Skeletal muscle cell (primary cell): ENCODE results near the gene PSAPL1.

ENCODE experiments used
- DNase-seq: peaks from one replicate; pipeline ENCODE4 v3.0.0-alpha.2; 2010; ENCODE audit warnings: low read depth
- H3K4me3 ChIP-seq: 2 replicates; pipeline ENCODE4 v1.5.1; 2011; ENCODE audit warnings: low read depth, mild to moderate bottlenecking, control low read depth, low read length, moderate library complexity

The PSAPL1 gene

DNA sequence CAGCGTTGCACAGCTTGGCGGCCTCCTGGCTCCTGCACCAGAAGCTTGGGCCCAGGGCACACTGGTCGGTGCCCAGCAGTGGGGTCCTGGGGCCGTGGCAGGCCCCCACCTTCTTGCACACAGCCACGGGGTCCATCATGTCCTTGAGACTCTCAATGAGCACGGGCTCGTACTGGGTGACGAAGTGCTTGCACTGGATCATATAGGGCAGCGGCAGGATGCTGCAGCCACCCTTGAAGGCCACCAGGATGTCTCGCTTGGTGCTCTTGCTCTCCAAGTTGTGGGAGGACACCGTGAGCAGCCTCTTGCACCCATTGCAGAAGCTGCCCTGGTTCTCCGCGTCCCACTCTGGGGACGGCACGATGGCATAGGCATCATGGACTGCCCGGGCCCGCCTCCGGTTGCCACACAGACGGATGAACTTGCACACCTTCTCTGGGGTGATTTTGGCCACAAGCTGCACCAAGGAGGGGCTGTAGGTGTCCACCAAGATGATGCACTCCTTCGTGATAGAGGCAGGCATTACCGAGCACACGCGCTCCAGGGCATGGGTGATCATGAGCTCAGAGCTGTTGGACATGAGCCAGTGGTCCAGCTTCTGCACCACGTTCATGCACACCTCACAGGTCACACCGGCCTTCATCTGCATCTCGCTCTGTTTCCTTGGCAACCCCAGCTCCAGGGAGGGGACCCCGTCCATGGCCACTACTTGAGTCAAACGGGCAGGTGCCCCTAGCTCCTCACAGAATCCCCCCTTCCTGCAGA lies 1.2 kb downstream of the PSAPL1 start:
- DNase-seq, result no peak
- H3K4me3 ChIP-seq, result no peak overlapping the region

DNA sequence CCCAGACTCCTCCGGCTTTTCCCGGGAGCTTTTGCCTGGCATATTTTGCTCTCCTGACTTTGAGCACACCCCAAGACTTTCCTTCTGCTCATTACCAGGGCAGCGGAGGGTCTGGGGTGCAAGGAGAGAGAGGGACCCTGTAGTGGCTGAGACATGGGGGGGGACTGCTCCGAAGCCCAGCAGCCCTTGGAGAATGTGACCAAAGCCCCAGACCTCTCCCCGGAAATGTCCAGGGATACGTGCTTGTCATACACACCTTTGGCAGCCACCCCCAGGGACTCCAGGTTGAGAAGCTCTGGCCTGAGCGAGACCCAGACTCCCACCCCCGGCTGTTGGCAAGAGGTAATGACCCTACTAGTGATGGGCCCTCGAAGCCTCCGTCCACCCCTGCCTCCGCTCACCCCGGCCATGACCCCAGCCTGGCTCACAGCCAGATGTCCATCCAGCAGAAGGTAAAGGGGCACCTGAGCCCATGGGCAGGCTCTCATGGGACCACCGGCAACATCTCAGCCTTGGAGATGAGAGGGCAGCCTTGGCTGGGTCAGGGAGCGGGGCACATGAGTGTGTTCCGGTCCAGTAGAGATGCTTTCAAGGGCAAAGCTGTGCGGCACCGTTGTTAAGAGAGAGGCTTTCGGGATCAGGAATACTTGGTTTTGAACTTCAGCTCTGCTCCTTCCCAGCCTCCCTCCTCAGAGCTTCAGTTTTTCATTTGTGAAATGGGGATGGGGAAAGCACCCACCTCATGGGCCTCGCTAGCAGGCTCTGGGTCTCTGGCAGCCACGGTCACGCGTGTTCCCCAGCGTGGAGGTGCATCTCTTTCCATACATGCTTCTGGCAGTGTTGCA lies 2.0 kb downstream of the PSAPL1 start:
- DNase-seq, result no peak
- no peak overlapping the region for H3K4me3 ChIP-seq

DNA sequence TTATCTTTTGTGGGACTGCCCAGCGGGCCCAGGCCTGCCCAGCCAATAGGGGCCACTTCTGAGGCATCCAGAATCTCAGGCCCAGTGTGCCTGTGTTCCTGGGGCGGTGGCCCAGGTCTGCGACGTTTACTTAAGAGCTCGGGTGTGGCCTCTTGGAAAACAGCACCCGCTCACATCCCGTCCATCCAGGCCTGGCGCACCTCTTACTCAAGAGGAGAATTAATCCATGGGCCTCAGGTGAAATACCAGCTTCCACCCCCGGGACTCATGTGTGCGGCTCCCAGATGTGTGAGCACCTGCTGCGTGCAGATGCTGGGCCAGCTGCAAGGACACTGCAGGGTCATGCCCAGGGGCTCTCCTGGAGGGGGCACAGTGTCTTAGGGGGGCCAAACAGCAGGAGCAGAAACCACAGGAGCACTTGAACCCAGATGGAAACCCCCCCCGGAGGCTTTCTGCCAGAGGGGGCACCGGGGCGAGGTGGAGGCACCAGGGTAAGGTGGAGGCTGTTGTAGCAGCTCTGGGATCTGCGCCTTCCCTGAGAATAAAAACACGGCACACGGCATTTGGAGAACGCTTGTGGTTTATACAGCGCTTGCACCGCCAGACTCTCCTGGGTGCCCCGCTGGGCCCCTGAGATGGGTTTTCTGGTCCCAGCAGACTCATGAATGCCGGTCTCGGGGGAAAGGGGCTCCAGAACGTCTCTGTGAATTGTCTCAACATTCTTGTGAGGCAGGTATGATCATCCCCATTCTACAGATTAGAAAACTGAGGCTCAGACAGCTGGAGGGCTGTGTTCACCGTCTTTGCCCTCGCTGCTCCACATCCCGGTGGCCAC lies 2.8 kb downstream of the PSAPL1 start:
- DNase-seq, result no peak
- H3K4me3 ChIP-seq, result no peak overlapping the region

DNA sequence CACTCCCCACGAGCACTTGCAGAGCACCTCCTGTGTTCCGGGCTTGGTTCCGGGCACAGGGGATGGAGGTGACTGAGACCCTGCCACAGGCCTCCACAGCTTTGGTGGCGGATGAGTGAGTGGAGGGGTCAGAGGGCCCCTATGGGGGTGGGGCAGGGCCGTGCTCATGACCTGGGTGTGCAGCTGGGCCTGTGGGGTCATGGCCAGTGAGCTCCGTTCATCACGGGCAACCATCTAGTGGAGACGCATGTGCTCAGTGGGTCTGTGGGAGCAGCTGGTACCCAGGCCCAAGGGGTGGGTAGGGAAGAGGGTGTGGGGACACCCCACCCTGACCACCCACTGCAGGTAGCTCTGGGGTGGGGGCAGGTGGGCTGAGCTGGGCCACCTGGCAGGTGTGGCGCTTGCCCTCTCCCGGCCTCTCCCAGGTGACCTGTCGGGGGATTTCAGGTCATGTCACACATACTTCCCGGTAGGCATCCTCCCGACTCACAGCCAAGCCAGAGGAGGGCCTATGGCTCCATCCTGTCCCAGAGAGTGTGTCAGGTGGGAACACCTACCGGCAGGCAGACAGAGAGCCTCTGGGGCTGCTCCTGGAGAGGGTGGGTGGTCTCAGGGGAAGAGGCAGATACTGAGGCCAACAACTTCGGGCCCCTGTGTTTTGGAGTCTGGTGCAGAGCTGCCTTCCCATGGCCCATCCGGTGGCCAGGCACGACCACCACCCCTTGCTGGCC lies 3.6 kb downstream of the PSAPL1 start:
- no peak for DNase-seq
- no peak overlapping the region for H3K4me3 ChIP-seq

DNA sequence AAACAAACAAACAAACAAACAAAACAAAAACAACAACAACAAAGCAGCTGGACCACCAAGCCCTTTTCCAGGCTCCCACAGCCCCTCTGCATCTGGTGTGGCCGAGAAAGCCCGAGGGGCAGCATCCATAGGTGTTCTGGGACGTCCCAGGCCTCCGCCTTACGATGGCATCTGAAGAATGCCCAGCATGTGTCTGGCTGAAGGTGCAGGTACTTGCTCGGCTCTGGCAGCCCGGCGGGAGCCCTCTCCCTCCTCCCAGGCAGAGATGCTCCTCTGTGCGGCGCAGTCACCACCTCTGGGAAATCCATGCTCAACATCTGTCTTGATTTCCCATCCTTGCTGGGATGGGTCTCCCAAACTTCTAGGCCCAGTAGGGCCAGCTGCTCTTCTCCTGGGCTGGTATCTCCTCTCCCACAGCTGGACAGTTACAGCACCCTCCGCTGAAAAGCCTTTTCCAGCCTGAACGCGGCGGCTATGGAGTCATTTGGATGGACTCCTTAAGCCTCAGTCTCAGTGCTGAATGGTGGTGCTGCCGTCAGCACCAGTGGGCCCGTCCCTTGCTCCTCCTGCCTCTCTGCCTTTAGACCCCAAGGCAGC lies 4.3 kb downstream of the PSAPL1 start:
- no peak overlapping the region for H3K4me3 ChIP-seq
- DNase-seq, result no peak

DNA sequence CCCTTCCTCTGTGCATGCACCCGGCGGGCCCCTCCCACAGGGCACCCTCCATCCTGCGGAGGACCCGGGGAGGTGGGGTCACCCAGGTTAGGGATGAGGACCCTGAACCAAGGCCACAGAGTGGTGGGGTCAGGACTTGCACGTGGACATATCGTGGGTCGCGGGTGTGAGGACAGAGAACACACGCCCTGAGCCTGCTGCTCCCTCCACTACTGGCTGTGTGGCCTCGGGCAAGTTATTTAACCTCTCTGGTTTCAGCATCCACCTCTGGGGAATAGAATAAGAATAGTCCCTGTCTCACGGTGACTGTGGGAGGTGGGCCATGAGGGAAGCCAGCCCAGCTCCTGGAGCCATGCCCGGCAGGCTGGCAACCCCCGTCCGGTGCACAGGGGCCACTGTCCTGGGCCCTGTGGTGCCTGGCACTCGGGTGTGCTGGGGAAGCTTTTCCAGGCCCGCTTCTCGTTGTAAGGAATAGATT lies 5.1 kb downstream of the PSAPL1 start:
- no peak for DNase-seq
- H3K4me3 ChIP-seq, result no peak overlapping the region

DNA sequence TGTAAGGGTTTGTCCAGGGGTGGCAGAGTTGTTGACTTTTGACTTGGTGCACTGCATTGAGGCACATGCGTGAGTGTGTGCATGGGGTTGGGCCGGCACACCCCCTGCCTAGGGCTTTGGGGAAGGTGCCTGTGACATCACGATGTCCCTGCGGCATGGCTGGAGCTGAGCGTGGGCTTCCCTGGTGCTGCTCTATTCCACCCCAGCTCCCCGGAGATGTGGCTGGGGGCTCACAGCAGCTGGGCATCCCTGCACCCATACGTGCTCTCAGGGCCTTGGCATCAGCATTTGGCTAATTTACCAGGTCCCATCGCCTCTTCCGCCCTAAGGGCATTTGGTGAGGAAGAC lies 5.7 kb downstream of the PSAPL1 start:
- no peak overlapping the region for H3K4me3 ChIP-seq
- DNase-seq, result no peak

DNA sequence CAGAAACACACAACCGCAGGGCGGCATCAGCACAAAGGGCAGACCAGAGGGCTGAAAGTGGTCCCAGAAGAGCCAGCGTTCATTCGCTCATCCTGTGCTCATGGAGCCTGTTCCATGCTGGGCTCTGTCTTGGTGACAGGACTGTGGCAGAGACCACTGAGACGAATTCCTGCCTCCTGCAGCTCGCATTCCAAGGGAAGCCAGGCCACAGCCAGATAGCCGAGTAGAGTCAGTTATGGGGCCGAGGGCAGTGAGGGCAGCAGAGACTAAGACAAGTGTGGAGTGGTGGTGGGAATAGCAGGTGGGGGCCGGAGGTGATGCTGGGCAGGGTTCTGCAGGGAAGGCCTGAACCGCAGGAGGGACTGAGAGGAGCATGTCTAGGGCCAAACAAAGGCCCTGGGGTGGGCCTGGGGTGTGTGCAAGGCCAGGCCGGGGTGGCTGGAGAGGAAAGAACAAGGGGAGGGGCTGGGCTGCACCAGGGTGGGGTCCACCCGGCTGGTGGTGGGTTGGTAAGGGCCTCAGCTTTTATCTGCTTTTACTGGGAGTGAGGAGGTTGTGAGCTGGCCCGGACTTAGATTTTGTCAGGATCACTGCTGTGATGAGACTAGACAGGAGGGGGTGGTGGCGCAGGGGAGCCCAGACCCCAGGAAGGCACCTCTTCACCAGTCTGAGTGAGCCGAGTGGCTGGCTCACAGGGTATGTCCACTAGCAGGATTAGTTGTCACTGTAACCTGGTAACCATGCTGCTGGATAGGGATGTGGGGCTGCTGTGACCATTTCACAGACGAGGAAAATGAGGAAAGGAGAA lies 6.3 kb downstream of the PSAPL1 start:
- DNase-seq, result no peak
- H3K4me3 ChIP-seq, result no peak overlapping the region

DNA sequence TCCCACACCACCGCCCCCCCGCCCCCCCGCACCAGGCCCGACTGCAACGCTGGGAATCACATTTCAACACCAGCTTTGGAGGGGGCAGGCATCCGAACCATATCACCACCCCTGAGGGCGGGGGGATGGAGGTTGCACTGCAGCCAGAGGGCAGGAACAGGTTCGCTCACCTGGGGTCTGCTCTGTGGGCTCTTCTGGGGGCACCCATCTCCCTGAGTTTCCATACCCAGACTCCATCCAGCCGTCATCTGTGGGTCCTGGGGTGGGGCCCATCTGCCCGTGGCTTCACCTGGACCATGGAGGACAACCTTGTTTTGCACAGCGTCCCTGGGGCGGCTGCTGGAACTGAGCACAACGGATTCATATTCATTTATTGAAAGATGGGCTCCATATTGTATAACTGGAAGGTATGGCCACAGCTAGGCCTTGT lies 6.9 kb downstream of the PSAPL1 start:
- no peak overlapping the region for H3K4me3 ChIP-seq
- DNase-seq, result no peak

DNA sequence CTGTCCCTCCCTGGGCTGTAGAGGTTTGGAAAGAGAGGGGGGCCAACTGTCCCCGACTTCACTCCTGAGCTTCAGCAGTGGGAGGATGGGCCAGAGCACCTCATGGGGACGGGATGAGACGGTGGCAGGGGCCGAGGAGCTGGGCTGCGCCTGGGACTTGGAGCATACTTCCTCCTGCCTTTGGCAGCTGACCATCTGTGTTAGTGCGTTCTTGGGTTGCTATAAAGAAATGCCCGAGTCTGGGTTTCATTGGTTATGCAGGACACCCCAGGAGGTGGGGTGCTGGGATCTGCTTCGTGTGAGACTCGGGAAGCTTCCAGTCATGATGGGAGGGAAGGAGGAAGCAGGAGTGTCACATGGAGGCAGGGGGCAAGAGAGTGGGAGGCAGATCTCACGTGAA lies 7.4 kb downstream of the PSAPL1 start:
- no peak for DNase-seq
- H3K4me3 ChIP-seq, result no peak overlapping the region

DNA sequence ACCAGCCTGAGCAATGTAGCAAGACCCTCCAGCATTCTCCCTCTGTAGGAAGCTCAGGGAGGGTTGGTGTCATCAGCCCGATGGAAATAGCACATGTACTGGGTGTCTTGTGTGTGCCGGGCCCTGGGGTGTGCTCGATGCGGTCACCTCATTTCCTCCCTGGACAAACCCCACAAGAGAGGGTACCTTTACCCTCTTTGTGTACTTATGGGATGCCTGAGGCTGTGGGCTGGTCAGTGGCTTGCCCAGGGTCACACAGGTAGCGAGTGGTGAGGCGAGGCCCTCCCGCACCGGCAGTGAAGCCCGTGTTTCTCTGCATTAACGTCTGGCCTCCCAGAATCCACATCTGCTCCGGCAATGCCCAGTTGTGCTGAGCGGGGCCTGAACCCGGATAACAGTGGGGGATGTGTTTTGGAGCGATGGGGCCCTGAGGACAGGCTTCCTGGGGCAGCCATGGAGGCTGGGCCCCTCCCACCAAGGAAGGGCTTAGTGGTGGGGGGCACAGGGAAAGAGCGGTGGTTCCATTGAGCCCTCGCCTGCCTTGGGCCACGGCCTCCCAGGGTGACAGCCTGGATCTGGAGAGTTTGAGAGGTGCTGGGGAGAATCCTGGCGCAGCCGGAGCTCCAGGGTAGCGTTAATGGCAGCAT lies 8.1 kb downstream of the PSAPL1 start:
- no peak overlapping the region for H3K4me3 ChIP-seq
- no peak for DNase-seq

DNA sequence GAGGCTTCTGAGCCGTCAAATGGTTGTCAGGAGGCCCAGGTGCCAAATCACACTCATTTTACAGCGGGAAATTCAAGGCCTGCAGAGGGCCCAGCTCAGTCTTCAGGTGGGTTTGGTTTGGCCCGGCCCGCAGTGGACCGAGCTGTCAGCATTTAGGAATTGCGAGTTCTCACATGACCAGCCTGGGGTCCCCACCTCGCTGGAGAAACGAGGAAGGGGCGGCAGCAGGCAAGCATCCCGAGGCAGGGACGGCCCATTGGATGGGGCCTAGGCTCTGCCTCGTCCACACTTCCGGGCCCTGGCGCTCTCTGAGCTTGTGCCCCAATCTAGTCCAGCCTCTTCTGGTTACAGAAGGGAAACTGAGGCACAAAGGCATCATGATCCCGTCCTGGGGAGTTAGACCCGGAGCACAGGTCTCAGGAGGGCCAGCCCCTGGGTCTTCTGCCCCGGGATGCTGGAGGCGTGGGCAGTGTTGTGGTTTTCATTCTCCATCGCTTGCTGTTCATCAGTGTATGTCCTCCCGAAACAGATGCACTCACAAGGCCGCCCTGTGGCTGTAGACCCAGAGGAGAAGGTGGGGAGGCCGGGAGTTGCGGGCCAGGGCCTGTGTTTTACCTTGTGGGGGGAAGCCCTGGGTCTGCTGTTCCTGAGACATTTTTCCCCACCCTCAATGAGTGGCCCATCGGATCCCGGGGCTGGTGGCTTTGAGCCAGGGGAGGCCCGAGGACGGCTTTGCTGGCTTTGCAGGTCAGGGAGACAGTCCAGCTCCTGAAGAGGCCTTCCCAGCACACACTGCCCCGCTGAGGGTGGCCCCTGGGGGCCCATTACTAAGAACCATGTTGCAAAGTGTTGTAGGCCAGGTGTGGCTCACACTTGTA lies 8.9 kb downstream of the PSAPL1 start:
- H3K4me3 ChIP-seq, result no peak overlapping the region
- DNase-seq, result no peak

DNA sequence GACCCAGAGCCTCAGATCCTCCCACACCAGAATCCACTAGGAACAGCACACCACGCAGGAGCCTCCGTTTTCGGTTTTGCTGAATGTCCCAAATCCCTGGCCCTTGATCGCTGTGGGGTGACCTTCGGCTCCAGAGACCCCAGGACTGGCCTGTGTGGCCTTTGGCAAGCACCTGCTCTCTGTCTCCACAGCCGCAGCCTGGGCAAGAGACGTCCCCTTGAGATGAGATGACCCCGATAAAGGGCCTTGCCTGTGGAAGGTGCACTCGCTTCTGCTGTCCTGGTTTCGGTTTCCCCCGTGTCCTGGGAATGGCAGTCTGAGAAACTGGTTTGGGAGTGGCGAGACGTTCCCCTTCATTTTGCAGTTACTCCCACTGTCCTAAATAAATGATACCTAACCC lies 9.6 kb downstream of the PSAPL1 start:
- DNase-seq, result no peak
- H3K4me3 ChIP-seq, result no peak overlapping the region

DNA sequence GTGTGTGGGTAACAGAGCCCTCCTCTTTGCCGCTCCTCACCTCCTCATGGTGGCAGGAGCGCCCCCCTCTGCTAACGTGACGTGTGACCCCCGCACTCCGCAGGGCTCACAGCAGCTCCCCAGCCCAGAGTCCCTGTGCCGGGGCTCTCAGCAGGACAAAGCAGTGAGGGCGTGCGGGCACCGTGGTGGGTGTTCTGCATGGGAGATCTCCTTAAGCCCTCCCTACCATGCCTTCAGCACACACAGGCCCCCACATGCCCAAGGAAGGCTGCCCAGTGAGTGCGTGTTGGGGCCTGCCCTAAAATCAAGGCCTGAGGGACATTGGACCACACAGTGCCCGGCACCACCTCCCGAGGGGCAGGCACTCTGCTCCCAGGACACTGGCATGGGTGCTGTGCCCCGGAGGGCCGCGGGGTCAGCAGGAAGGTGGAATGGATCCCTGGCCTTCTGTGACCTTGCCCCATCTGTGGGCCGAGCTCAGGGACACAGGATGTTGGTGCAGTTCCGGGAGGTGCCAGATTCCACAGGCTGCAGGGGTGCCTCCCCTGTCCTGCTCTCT lies 10.1 kb downstream of the PSAPL1 start:
- H3K4me3 ChIP-seq, result no peak overlapping the region
- DNase-seq, result no peak

DNA sequence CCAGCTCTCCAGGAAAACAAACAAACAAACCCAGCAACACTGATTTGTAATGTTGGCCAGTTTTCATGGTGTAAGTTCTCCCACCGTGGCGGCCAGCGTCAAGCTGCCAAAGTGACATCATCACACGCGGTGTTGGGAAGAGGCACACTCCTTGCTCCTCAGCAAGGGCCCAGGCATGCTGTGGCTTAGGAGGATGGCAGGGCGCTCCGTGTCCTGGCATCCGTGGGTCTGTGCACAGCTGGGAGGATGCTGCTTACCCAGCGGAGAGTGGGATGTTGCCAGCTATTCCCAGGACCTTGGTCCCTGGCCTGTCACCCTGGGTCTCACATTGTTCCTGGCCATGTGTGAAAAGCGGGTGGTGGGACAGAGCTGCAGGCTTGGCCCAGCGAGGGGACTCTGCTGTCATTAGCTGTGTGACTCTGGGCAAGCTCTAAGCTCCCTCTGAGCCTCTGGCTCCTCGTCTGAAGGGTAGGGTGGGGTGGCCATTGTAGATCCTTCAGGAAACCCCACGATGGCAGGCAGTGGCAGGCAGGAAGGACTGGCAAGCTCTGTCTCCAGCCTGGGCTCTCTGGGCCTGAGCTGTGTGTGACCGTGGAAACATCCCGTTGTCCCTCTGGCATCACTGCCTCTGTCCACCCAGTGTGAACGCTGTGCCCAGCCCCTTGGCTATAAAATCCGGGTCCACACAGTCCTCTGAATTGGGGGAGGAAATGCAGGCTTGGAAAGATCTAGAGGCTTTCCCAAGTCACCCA lies 10.8 kb downstream of the PSAPL1 start:
- H3K4me3 ChIP-seq, result no peak overlapping the region
- no peak for DNase-seq

DNA sequence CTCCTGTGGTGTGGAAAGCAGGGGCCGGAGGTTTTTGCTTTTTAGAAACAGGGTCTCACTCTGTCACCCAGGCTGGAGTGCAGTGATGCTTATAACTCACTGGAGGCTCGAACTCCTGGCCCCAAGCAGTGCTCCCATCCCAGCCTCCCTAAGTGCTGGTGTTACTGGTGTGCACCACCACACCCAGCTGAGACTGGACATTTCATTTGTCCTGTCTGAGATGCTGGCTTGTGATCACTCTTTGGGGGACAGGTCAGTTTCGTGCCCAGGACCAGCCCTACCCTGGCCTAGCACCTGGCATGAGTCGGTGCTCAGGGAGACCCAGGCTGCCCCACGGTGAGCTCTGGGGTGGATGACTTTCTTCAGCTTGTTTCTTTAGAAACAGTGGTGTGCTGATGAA lies 11.3 kb downstream of the PSAPL1 start:
- DNase-seq, result no peak
- no peak overlapping the region for H3K4me3 ChIP-seq
